ENCODE data around the gene CBX7.

DNA sequence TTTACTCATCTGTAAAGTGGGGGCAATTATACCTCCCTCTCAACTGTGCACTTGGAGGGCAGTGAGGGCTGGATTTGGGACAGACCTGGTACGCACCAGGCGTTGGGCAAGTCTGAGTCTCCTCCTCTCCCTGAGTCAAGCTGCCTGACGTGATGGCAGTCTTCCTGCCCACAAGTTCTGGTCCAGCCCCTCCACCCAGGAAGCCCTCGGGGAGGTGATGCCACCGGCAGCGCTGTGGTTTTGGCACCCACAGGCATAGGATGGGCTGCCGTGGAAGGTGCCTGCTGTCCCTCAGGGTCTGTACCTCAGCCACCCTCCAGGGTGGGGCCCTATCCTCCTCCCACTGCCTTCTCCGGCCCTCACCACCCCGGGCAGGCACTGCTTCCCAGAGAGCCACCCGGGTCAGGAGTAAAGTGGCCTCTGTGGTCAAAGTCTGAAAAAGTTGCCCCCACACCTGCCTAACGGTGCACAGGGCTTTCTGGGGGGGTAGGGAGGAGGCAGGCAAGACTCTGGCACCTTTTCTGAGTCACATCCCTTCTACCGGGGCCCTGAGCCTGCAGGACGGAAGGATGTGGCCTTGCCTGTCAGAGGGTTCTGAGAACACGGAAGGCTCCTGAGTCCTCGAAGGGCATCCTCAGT is 61.9 kb downstream of the CBX7 start:
- TF ChIP-seq, protein P1, sequence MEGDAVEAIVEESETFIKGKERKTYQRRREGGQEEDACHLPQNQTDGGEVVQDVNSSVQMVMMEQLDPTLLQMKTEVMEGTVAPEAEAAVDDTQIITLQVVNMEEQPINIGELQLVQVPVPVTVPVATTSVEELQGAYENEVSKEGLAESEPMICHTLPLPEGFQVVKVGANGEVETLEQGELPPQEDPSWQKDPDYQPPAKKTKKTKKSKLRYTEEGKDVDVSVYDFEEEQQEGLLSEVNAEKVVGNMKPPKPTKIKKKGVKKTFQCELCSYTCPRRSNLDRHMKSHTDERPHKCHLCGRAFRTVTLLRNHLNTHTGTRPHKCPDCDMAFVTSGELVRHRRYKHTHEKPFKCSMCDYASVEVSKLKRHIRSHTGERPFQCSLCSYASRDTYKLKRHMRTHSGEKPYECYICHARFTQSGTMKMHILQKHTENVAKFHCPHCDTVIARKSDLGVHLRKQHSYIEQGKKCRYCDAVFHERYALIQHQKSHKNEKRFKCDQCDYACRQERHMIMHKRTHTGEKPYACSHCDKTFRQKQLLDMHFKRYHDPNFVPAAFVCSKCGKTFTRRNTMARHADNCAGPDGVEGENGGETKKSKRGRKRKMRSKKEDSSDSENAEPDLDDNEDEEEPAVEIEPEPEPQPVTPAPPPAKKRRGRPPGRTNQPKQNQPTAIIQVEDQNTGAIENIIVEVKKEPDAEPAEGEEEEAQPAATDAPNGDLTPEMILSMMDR (IDR thresholded peaks at IDR 0.05) = no peak
- TF ChIP-seq POLR2A (IDR thresholded peaks at IDR 0.05) = no peak
